ENCODE data around the gene YTHDC1.

The YTHDC1 gene

GRCh38 chr4:68324519-68325262 is 25.2 kb downstream of the YTHDC1 start:
- DNase-seq (ENCODE audit: low spot score), result no peak
- TF ChIP-seq, protein P1, sequence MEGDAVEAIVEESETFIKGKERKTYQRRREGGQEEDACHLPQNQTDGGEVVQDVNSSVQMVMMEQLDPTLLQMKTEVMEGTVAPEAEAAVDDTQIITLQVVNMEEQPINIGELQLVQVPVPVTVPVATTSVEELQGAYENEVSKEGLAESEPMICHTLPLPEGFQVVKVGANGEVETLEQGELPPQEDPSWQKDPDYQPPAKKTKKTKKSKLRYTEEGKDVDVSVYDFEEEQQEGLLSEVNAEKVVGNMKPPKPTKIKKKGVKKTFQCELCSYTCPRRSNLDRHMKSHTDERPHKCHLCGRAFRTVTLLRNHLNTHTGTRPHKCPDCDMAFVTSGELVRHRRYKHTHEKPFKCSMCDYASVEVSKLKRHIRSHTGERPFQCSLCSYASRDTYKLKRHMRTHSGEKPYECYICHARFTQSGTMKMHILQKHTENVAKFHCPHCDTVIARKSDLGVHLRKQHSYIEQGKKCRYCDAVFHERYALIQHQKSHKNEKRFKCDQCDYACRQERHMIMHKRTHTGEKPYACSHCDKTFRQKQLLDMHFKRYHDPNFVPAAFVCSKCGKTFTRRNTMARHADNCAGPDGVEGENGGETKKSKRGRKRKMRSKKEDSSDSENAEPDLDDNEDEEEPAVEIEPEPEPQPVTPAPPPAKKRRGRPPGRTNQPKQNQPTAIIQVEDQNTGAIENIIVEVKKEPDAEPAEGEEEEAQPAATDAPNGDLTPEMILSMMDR (IDR thresholded peaks at IDR 0.05; ENCODE audit: extremely low read depth, missing control alignments), result no peak

- TF ChIP-seq, protein P1 (IDR thresholded peaks at IDR 0.05; ENCODE audit: extremely low read depth, missing control alignments), result no peak
- no peak for DNase-seq (ENCODE audit: low spot score)
Measured at GRCh38 chr4:68319040-68319439, 30.9 kb downstream of the YTHDC1 start.

DNA sequence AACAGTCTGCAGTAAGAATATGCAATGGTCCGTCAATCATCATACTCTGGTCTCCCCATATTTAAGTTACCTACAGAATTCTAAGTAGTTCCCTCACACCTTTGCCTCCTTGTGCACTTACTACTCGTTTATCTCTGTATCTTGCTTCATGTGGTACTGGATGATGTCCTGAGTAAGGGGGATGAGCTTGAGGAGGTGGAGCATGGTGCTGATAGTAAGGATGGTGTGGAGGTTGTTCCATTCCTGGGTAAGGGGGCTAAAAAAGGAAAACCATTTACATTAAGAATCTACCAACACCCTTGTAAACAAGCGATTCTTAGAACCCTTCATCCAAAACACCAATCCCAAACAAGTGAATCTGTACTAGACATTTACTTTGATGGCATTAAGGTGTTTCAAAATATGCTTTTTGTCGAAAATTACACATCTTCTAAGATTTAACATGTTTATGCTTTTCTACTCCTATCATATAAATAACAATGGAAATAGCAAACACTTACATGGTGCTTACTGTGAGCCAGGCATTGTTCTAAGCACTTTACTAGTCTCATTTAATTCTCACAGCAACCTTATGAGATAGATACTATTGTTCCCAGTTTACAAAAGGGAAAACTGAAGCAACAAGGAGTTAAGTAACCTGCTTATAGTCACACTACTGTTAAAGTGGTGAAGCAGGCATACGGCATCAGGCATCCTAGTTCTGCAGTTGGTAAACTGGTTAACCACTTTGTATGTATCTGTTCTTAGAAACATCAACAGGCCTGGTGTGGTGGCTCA is 33.5 kb downstream of the YTHDC1 start:
- no peak for DNase-seq (ENCODE audit: low spot score)
- TF ChIP-seq, protein P1 (IDR thresholded peaks at IDR 0.05; ENCODE audit: extremely low read depth, missing control alignments), result no peak

DNA sequence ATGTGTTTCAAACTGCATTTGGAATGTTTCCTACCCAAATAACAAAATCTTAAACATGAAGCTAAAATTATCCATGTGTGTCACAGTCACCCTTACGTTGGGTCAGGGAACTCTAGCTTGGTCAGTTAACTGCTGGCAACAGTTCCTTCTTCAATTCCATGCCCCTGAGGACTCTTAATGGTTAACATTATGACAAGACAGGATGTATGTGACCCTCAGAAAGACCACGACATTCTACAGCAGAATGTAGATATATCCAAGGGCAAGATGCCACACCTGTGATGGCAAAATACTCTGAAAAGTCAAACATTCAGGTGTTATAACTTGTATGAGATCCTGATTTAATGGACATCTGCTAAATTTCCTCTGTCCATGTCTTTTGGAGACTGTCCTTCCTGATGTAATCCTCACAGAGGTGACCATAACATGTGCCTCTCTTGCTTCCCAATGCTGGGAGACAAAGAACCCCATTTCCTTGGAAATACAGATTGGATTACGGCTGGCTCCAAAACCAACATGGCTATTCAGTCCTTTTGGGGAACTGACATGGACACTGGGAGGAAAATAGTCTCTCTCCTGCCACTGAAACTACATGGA is 39.1 kb downstream of the YTHDC1 start:
- no peak for DNase-seq (ENCODE audit: low spot score)
- TF ChIP-seq, protein P1 (IDR thresholded peaks at IDR 0.05; ENCODE audit: extremely low read depth, missing control alignments), result no peak

GRCh38 chr4:68304731-68305130 is 45.2 kb downstream of the YTHDC1 start:
- TF ChIP-seq, protein P1 (IDR thresholded peaks at IDR 0.05; ENCODE audit: extremely low read depth, missing control alignments), result no peak
- DNase-seq (ENCODE audit: low spot score), result no peak

DNA sequence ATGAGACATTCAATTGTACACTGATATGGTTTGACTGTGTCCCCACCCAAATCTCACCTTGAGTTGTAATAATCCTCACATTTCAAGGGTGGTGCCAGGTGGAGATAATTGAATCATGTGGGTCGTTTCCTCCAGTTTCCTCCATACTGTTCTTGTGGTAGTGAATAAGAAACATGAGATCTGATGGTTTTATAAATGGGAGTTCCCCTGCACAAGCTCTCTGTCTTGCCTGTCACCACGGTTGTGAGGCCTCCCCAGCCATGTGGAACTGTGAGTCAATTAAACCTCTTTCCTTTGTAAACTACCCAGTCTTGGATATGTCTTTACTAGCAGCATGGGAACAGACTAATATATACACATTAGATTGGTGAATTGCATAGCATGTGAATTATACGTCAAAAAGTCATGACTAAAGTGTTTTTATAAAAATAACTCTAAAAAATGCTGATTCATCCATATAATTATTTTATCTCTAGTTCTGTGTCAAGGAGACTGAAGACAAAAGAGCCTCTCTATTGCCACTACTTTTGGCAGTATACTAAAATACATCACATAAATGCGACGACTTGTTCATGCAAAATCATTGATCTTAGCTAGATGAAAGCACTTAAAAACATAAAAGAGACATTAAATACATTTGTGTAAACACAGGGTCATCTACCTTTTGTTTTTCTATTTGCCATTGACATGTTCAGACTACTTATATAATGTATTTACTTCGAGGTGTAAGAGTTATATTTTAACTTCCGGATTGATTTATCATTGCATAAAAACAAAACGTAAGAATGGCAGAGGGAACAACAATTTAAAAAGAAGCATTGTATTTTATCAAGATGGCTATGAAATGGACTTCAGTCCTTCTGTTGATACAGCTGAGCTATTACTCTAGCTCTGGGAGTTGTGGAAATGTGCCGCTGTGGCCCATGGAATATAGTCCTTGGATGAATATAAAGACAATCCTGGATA is 50.1 kb downstream of the YTHDC1 start:
- TF ChIP-seq, protein P1 (IDR thresholded peaks at IDR 0.05; ENCODE audit: extremely low read depth, missing control alignments), result no peak
- DNase-seq (ENCODE audit: low spot score), result no peak

Measured in GM20000 (cell line).